Measurements from ENCODE around the gene NUP210. TPM values are rescaled to one million over a fixed set of nuclear protein-coding genes. Genes with fewer than 3 reads are reported as not detected.

Gene NUP210
- total RNA-seq, 1 experiment from 2014 or later, result 8.4 TPM

GRCh38 chr3:13393427-13394360, 26.4 kb downstream of the NUP210 start:
- BruUV-seq (replicated peaks), result no TSS peak
- CTCF ChIA-PET, result interaction anchor here (0.6 kb wide), 1 partner anchor 276 kb away, joined by 3 read pairs; no protein-coding TSS in a partner anchor
- Mint-ChIP-seq H3K4me3 (ENCODE audit: unreplicated experiment) (no peak overlapping the region), H3K27me3 (ENCODE audit: insufficient read depth, unreplicated experiment) (no peaks in the 10 kb centered on the region), H3K27ac (ENCODE audit: low read depth, unreplicated experiment) (no peak overlapping the region), H3K9me3 (ENCODE audit: unreplicated experiment) (no peaks in the 10 kb centered on the region), H3K4me1 (ENCODE audit: insufficient read depth, unreplicated experiment) (no peaks in the 10 kb centered on the region), H3K36me3 (ENCODE audit: insufficient read depth, unreplicated experiment) (peaks cover 9% of the 10 kb centered on the region)
- DNase-seq (ENCODE audit: unreplicated experiment), result no peak
- intact Hi-C loops (cut with micrococcal nuclease), result no loop called here
- POLR2A ChIA-PET, result no interaction called here
- no peak for TF ChIP-seq CTCF (IDR thresholded peaks at IDR 0.05; ENCODE audit: unreplicated experiment)

GRCh38 chr3:13391308-13391707, 28.8 kb downstream of the NUP210 start:
- Mint-ChIP-seq H3K27me3 (ENCODE audit: insufficient read depth, unreplicated experiment) (no peaks in the 10 kb centered on the region), H3K27ac (ENCODE audit: low read depth, unreplicated experiment) (no peak overlapping the region), H3K9me3 (ENCODE audit: unreplicated experiment) (no peaks in the 10 kb centered on the region), H3K4me3 (ENCODE audit: unreplicated experiment) (no peak overlapping the region), H3K36me3 (ENCODE audit: insufficient read depth, unreplicated experiment) (peaks cover 6% of the 10 kb centered on the region), H3K4me1 (ENCODE audit: insufficient read depth, unreplicated experiment) (no peaks in the 10 kb centered on the region)
- BruUV-seq (replicated peaks), result no TSS peak
- POLR2A ChIA-PET, result no interaction called here
- CTCF ChIA-PET, result interaction anchor here (0.7 to 1.0 kb wide), 2 partner anchors 14 to 168 kb away, joined by 3 to 4 read pairs; no protein-coding TSS in a partner anchor
- no peak for TF ChIP-seq CTCF (IDR thresholded peaks at IDR 0.05; ENCODE audit: unreplicated experiment)
- intact Hi-C loops (cut with micrococcal nuclease), result no loop called here
- no peak for DNase-seq (ENCODE audit: unreplicated experiment)

- no peaks in the 10 kb centered on the region for H3K9me3 Mint-ChIP-seq (ENCODE audit: unreplicated experiment)
- no TSS peak for BruUV-seq (replicated peaks)
- no peak overlapping the region for H3K4me3 Mint-ChIP-seq (ENCODE audit: unreplicated experiment)
- no peak overlapping the region for H3K27ac Mint-ChIP-seq (ENCODE audit: low read depth, unreplicated experiment)
- no peak for TF ChIP-seq CTCF (IDR thresholded peaks at IDR 0.05; ENCODE audit: unreplicated experiment)
- H3K36me3 Mint-ChIP-seq (ENCODE audit: insufficient read depth, unreplicated experiment), result peaks cover 6% of the 10 kb centered on the region
- no peaks in the 10 kb centered on the region for H3K27me3 Mint-ChIP-seq (ENCODE audit: insufficient read depth, unreplicated experiment)
- H3K4me1 Mint-ChIP-seq (ENCODE audit: insufficient read depth, unreplicated experiment), result no peaks in the 10 kb centered on the region
- POLR2A ChIA-PET, result no interaction called here
- CTCF ChIA-PET, result interaction anchor here (1.3 to 1.5 kb wide), 2 partner anchors 10 to 22 kb away, joined by 3 to 4 read pairs; no protein-coding TSS in a partner anchor
- no peak for DNase-seq (ENCODE audit: unreplicated experiment)
- intact Hi-C loops (cut with micrococcal nuclease), result no loop called here
These were observed 30.7 kb downstream of the NUP210 start for GRCh38 chr3:13389378-13389777.

- Mint-ChIP-seq H3K36me3 (ENCODE audit: insufficient read depth, unreplicated experiment) (peaks cover 6% of the 10 kb centered on the region), H3K4me1 (ENCODE audit: insufficient read depth, unreplicated experiment) (no peaks in the 10 kb centered on the region), H3K27ac (ENCODE audit: low read depth, unreplicated experiment) (no peak overlapping the region), H3K4me3 (ENCODE audit: unreplicated experiment) (no peak overlapping the region), H3K27me3 (ENCODE audit: insufficient read depth, unreplicated experiment) (no peaks in the 10 kb centered on the region), H3K9me3 (ENCODE audit: unreplicated experiment) (no peaks in the 10 kb centered on the region)
- CTCF ChIA-PET, result interaction anchor here (1.3 kb wide), 1 partner anchor 22 kb away, joined by 4 read pairs; no protein-coding TSS in a partner anchor
- POLR2A ChIA-PET, result no interaction called here
- BruUV-seq (replicated peaks), result no TSS peak
- DNase-seq (ENCODE audit: unreplicated experiment), result no peak
- intact Hi-C loops (cut with micrococcal nuclease), result no loop called here
- TF ChIP-seq CTCF (IDR thresholded peaks at IDR 0.05; ENCODE audit: unreplicated experiment), result no peak
These were observed 31.3 kb downstream of the NUP210 start for GRCh38 chr3:13388816-13389215.

All from MCF 10A (cell line).